Measurements from ENCODE around the gene SFXN5. TPM values are rescaled to one million over a fixed set of nuclear protein-coding genes. Genes with fewer than 3 reads are reported as not detected.

Gene SFXN5
- total and polyA plus RNA-seq, 2 of the 4 experiments (the other 2 are of a cell fraction) = 8.6 to 17.0 TPM

GRCh38 chr2:73053316-73054114 lies 18.0 kb downstream of the SFXN5 start:
- Histone ChIP-seq H3K14ac (replicated peaks; ENCODE audit: low read depth, low read length) (no peak overlapping the region), H2AFZ (replicated peaks; ENCODE audit: low read length, poor library complexity) (no peak overlapping the region), H2BK5ac (ENCODE audit: low read depth, low read length, poor library complexity, severe bottlenecking) (no peak overlapping the region), H3K36me3 (ENCODE audit: control insufficient read depth, insufficient read depth, low read length) (peaks cover 6% of the 10 kb centered on the region), H2BK20ac (ENCODE audit: low read depth, low read length) (no peak overlapping the region), H2BK15ac (ENCODE audit: low read depth, low read length) (no peak overlapping the region), H3K18ac (ENCODE audit: low read depth, low read length) (no peak overlapping the region), H3K79me1 (ENCODE audit: low read depth in 1 of 2, low read length in 2 of 2) (peaks cover 0 to 6% of the 10 kb centered on the region in 2 experiments; a peak in 3 of 4 replicates), H3K9me1 (ENCODE audit: insufficient read depth, low read length) (0 out of 2 replicates have a peak, but pooled peaks cover 3% of the 10 kb centered on the region), H2AK5ac (ENCODE audit: low read depth, low read length) (no peak overlapping the region), H3K27me3 (ENCODE audit: control insufficient read depth, insufficient read depth, low read length) (no peaks in the 10 kb centered on the region), H2BK120ac (ENCODE audit: low read depth, low read length) (no peak overlapping the region), H3K4ac (ENCODE audit: low read depth, low read length) (no peak overlapping the region), H3K9me3 (ENCODE audit: control insufficient read depth, insufficient read depth, low read length) (peaks cover 2% of the 10 kb centered on the region; the same call in 1 of the 2 replicates), H3K27ac (ENCODE audit: insufficient read depth, low read length) (no peak overlapping the region), H3K4me2 (ENCODE audit: low read depth, low read length) (no peak overlapping the region), H3K56ac (ENCODE audit: extremely low read depth, insufficient read depth, low read length) (no peak overlapping the region), H2AK9ac (replicated peaks; ENCODE audit: low read depth, low read length, poor library complexity) (no peak overlapping the region), H4K20me1 (ENCODE audit: insufficient read depth, low read length) (0 out of 2 replicates have a peak, but pooled peaks cover under 1% of the 10 kb centered on the region), H4K5ac (ENCODE audit: low read depth, low read length) (no peak overlapping the region), H4K91ac (ENCODE audit: insufficient read depth, low read depth, low read length) (no peak overlapping the region), H3K9ac (ENCODE audit: low read depth, low read length) (no peak overlapping the region), H3K4me1 (ENCODE audit: control insufficient read depth, insufficient read depth, low read length) (peaks cover 2% of the 10 kb centered on the region), H3K4me3 (ENCODE audit: insufficient read depth, low read depth, low read length) (no peak overlapping the region), H3K23ac (ENCODE audit: low read depth, low read length) (no peak overlapping the region), H4K8ac (ENCODE audit: low read depth in 2 of 2, low read length in 2 of 2) (no peak overlapping the region)
- in situ Hi-C loops (cut with MboI; ENCODE audit: low sequenced_read_pairs) (no loop called here), intact Hi-C loops (cut with micrococcal nuclease) (no loop called here), dilution Hi-C loops (cut with HindIII; ENCODE audit: low sequenced_read_pairs, unreplicated experiment) (no loop called here)
- no TSS peak for BruUV-seq (replicated peaks)
- DNase-seq (peak; percentile 71), ATAC-seq (ENCODE audit: low read depth) (peak; percentile 53)
- 71% methylated on average over 1 of the region's 6 CpGs; no CpG with 5 or more reads in 1 of the 2 experiments for WGBS, 2 experiments (ENCODE audit: extremely low coverage in 2 of 2, insufficient read length in 1 of 2)
- TF ChIP-seq MAFK (IDR thresholded peaks at IDR 0.05; ENCODE audit: low read depth, low read length) (no peak), MXI1 (IDR thresholded peaks at IDR 0.05; ENCODE audit: borderline replicate concordance, low read depth, low read length) (no peak), BHLHE40 (IDR thresholded peaks at IDR 0.05; ENCODE audit: low read depth, low read length) (no peak), CEBPB (IDR thresholded peaks at IDR 0.05; ENCODE audit: low read depth, low read length) (no peak), CTCF (conservative IDR thresholded peaks at IDR 0.05; ENCODE audit: low read depth, low read length) (no peak), NFE2L2 (IDR thresholded peaks at IDR 0.05; ENCODE audit: low read depth, low read length) (no peak), POLR2A (IDR thresholded peaks at IDR 0.05; ENCODE audit: low read depth, low read length) (no peak), CHD1 (IDR thresholded peaks at IDR 0.05; ENCODE audit: low read depth, low read length) (no peak), RCOR1 (IDR thresholded peaks at IDR 0.05; ENCODE audit: insufficient replicate concordance, low read length) (no peak), RFX5 (IDR thresholded peaks at IDR 0.05; ENCODE audit: low read depth, low read length) (no peak)
- CTCF ChIA-PET = no interaction called here
- POLR2A ChIA-PET (ENCODE audit: unreplicated experiment) = no interaction called here

Data from IMR-90 (cell line).